CD4-positive, alpha-beta T cell treated with Interleukin-21 for 1 hour (primary cell): ENCODE measurements around the gene ORMDL3.
A peak's percentile ranks its signal among the peaks of the same experiment; 100 is the strongest.
"Not testable (repeated sequence)": the region's sequence is repeated elsewhere in the genome, so short reads cannot be mapped to it uniquely, and the experiment has no call there.

Source experiments
- DNase-seq: peaks from one replicate; pipeline ENCODE4 v3.0.0-alpha.2; 2020

ORMDL3 gene

DNA sequence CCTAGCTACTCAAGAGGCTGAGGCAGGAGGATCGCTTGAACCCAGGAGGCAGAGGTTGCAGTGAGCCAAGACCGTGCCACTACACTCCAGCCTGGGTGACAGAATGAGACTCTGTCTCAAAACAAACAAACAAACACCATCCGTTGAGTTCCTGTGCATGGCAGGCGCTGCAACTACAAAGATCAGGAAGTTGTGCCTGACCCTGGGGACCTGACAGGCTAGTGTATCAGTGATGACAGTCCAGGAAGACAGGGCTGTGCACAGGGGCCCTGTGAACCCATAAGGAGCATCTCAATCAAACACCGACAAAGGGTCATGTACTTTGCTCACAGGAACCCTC, 21.1 kb upstream of the ORMDL3 start:
- DNase-seq: not testable (repeated sequence)

DNA sequence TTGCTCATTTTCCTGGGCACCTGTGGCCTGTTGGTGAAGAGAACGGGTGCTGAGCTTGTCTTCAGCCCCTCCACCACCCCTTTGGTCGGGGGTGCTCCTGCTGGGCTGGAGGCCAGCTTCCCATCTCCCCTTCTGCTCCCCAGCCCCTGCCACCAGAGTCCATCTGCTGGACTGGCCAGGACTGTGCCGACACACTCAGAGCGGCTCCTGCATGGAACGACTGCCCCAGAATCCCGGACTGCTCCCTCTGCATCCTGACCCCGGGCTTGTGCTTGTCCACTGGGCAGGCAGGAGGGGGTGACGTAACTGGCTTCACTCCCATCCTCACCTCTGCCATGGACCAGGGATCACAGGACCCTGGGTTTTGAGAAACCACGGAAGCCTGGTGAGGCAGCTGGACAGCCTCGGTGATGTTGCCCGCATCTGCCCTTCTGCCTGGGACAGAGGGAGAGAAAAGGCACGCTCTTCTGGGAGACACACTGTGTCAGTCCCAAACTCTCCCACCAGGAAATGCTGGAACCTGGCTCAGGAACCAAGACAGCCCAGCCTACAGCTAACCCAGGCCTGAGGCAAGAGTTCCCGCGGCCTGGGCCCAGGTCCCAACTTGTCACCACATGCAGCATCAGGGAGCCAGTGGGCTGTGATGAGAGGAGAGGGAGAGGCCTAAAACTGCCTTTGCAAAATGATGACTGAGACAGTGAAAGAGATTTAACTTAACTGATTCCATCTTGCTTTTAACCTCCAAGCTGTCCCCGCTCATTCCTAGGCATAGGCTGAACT, 19.3 kb upstream of the ORMDL3 start:
- DNase-seq: no peak

- no peak for DNase-seq
Measured at GRCh38 chr17:39944393-39944711, 17.0 kb upstream of the ORMDL3 start.

DNA sequence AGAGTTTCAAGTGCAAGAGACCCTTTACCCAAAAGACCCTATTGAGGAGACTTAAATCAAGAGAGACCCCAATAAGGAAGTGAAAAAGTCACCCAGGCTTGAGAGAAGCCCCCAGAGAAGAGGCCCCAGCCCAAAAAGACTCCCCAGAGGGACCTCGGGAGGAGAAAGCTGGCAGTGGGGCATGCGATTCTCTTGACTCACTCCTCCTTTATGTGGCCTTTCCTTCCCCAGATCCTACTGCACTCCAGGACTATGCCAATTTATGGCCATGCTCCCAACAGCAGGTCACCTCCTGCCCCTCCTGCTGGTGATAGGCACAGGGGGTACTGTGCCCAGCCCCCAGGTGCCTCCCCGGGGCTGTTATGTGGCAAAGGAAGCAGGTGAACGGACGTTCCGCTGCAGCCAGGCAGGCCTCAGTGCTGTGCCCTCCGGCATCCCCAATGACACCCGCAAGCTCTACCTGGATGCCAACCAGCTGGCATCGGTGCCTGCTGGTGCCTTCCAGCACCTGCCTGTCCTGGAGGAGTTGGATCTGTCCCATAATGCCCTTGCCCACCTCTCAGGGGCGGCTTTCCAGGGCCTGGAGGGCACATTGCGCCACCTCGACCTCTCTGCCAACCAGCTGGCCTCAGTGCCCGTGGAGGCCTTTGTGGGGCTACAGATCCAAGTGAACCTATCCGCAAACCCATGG, 16.4 kb upstream of the ORMDL3 start:
- DNase-seq: no peak

DNA sequence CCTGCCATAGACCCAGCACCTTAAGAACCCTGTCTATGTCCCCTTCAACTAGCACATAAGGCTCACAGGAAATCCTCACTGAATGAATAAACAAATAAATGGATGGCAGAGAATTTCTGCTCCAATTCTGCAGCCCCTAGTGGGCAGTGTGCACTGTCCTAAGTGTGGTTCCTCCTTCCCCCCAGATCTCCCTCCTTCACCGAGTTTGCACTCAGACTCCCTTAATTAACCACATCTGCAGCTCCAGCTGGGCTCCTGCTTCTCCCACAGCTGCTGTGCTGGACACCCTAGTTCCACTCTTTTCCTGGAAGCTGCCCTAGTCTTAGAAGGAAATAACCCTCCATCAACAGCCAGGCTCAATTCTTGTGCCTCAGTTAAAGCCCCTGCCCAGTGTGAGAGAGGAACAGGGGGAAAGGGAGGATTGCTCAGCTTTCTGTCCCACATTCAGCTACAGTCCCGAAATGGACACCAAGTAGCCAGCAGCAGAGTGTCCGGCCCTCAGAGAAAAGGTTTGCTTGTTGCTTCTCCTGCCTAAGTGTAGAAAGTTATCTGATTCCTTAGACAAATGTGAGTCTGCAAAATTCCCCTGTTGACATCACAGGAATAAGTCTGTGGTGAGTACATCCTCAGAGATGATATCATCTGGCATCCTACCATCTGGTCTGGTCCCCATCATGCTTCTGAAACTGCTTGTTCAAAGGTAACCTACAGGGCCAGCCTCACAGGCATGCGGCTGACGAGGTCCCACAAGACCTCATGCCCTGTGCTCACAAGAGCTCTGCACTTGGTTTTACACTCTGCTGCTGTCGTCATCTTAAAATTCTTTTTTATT, 12.4 kb upstream of the ORMDL3 start:
- peak; percentile 51 for DNase-seq

DNA sequence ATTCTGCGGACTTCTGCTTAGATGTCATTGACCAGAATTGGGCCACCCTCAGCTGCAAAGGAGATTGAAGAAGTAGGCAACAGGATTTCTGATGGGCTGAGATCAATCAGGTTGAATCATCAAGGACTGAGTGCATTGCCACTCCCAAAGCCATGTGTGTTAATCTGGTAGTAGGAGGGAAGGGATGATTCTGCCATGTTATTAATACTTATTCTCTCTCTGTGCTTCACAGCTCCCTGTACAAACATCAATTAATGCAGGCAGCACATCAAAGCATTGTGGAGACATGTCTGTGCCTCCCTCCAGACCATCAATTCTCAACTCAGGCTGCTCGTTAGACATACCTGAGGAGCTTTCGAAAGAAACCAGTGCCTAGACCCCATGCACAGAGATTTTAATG, 11.7 kb upstream of the ORMDL3 start:
- no peak for DNase-seq

- no peak for DNase-seq
Measured at GRCh38 chr17:39938140-39938869, 10.9 kb upstream of the ORMDL3 start.

GRCh38 chr17:39937447-39937846, 10.0 kb upstream of the ORMDL3 start:
- DNase-seq: no peak

- DNase-seq: no peak
Measured at GRCh38 chr17:39935909-39936308, 8.5 kb upstream of the ORMDL3 start.

- DNase-seq: no peak
Measured at GRCh38 chr17:39934324-39934723, 6.9 kb upstream of the ORMDL3 start.

DNA sequence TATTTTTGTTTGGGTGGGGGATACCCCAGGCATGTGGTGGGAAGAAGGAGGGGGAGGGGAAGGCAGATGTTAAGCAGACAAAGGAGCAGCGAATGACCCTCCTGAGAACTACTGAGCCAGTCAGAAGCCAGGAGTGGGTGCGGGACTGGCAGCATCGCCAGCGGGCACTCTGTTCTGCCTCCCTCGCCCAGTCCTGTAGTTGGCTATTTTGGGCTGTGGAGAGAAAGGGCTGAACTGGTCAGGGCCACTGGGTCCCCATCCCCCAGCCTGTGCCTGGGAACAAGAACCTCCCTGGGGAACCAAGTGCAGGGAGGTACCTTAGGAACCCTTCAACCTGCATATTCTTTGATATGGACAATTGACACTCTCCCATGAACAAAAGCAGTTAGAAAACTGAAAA, 6.5 kb upstream of the ORMDL3 start:
- DNase-seq: no peak

- DNase-seq: no peak
Measured at GRCh38 chr17:39929646-39930407, 2.4 kb upstream of the ORMDL3 start.

GRCh38 chr17:39928858-39929645, 1.7 kb upstream of the ORMDL3 start:
- DNase-seq: no peak

GRCh38 chr17:39927929-39928857, 792 bp upstream of the ORMDL3 start:
- no peak for DNase-seq

GRCh38 chr17:39926588-39927100, 757 bp downstream of the ORMDL3 start:
- DNase-seq: peak; percentile 75

DNA sequence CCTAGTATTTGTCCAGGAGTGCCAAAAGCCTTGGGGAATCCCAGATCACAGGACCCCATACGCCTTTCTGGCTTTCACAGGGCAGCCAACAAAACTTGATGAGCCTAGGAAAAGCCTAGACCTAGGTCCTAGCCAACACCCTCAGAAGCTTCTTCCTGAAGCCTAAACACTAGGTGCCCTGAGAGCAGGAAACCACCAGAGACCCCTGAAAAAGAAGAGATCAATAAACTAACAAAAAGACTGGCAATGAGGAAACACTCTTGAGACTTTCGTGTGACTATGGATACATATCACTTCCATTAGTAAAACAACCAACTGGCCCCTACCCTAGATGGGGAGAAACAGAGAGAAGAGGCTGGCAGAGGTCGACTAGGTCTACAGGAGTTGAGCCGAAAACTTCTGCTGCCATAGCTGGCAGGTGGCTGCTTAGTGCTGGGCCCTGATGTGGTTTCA, 1.2 kb downstream of the ORMDL3 start:
- no peak for DNase-seq

GRCh38 chr17:39925282-39926134, 1.9 kb downstream of the ORMDL3 start:
- DNase-seq: peak; percentile 9

- no peak for DNase-seq
Measured at GRCh38 chr17:39924691-39925055, 2.7 kb downstream of the ORMDL3 start.
